ENCODE data around the gene CDC42BPA. TPM values are rescaled to one million over a fixed set of nuclear protein-coding genes. Genes with fewer than 3 reads are reported as not detected.

The CDC42BPA gene
- polyA plus RNA-seq, 1 donor (not counting 4 experiments of a cell fraction or from before 2014, with no cell fraction given), result 9.2 TPM

- DNase-seq (ENCODE audit: low read depth, low spot score) (no peak), FAIRE-seq (no peak)
- Histone ChIP-seq H3K27ac (ENCODE audit: control insufficient read depth, insufficient read depth, low read length) (no peak overlapping the region), H3K9me1 (ENCODE audit: control insufficient read depth, extremely low read depth, insufficient read depth, low read length) (no peaks in the 10 kb centered on the region), H3K9ac (ENCODE audit: control insufficient read depth, extremely low read depth, insufficient read depth, low read length) (no peak overlapping the region), H3K4me1 (ENCODE audit: control insufficient read depth, extremely low read depth, insufficient read depth, low read length) (peaks cover 3% of the 10 kb centered on the region), H3K9me3 (ENCODE audit: control insufficient read depth, low read depth, low read length) (no peaks in the 10 kb centered on the region), H3K79me2 (ENCODE audit: control insufficient read depth, insufficient read depth, low read length) (peaks cover 7% of the 10 kb centered on the region), H3K4me3 (ENCODE audit: control insufficient read depth in 2 of 3, extremely low read depth in 1 of 3, insufficient read depth in 2 of 3, low read depth in 1 of 3, low read length in 3 of 3) (no peak overlapping the region), H4K20me1 (ENCODE audit: control insufficient read depth, extremely low read depth, insufficient read depth, low read length) (peaks cover 3% of the 10 kb centered on the region), H3K4me2 (ENCODE audit: control insufficient read depth, extremely low read depth, insufficient read depth, low read depth, low read length) (no peak overlapping the region), H3K27me3 (ENCODE audit: control insufficient read depth, extremely low read depth, insufficient read depth, low read length) (no peaks in the 10 kb centered on the region), H3K36me3 (ENCODE audit: control insufficient read depth in 2 of 2, extremely low read depth in 1 of 2, insufficient read depth in 2 of 2, low read length in 2 of 2) (peaks cover 2 to 5% of the 10 kb centered on the region in 2 experiments), H2AFZ (ENCODE audit: control insufficient read depth, low read length) (no peak overlapping the region)
- no peak for TF ChIP-seq EZH2 (IDR thresholded peaks at IDR 0.05; ENCODE audit: low read length)
- no peak for TF ChIP-seq CTCF (optimal IDR thresholded peaks at IDR 0.05 in 1 of 3, IDR thresholded peaks at IDR 0.05 in 1 of 3, conservative IDR thresholded peaks at IDR 0.05 in 1 of 3; ENCODE audit: extremely low read depth in 1 of 3, insufficient read depth in 2 of 3, low read length in 3 of 3)
- dilution Hi-C loops (cut with MboI; ENCODE audit: extremely low pct_ligation_motif_present, low sequenced_read_pairs), result no loop called here
These were observed 106.1 kb downstream of the CDC42BPA start for GRCh38 chr1:227212164-227212563.

- peaks cover 3% of the 10 kb centered on the region for H4K20me1 ChIP-seq (ENCODE audit: control insufficient read depth, extremely low read depth, insufficient read depth, low read length)
- no peak overlapping the region for H3K9ac ChIP-seq (ENCODE audit: control insufficient read depth, extremely low read depth, insufficient read depth, low read length)
- peaks cover 2 to 5% of the 10 kb centered on the region in 2 experiments for H3K36me3 ChIP-seq (ENCODE audit: control insufficient read depth in 2 of 2, extremely low read depth in 1 of 2, insufficient read depth in 2 of 2, low read length in 2 of 2)
- H3K4me1 ChIP-seq (ENCODE audit: control insufficient read depth, extremely low read depth, insufficient read depth, low read length), result peaks cover 3% of the 10 kb centered on the region
- H3K9me3 ChIP-seq (ENCODE audit: control insufficient read depth, low read depth, low read length), result no peaks in the 10 kb centered on the region
- no peak overlapping the region for H2AFZ ChIP-seq (ENCODE audit: control insufficient read depth, low read length)
- DNase-seq (ENCODE audit: low read depth, low spot score) (no peak), FAIRE-seq (no peak)
- no peak overlapping the region for H3K27ac ChIP-seq (ENCODE audit: control insufficient read depth, insufficient read depth, low read length)
- TF ChIP-seq EZH2 (IDR thresholded peaks at IDR 0.05; ENCODE audit: low read length) (no peak), CTCF (optimal IDR thresholded peaks at IDR 0.05 in 1 of 3, IDR thresholded peaks at IDR 0.05 in 1 of 3, conservative IDR thresholded peaks at IDR 0.05 in 1 of 3; ENCODE audit: extremely low read depth in 1 of 3, insufficient read depth in 2 of 3, low read length in 3 of 3) (no peak)
- H3K79me2 ChIP-seq (ENCODE audit: control insufficient read depth, insufficient read depth, low read length), result peaks cover 7% of the 10 kb centered on the region
- no peak overlapping the region for H3K4me2 ChIP-seq (ENCODE audit: control insufficient read depth, extremely low read depth, insufficient read depth, low read depth, low read length)
- H3K27me3 ChIP-seq (ENCODE audit: control insufficient read depth, extremely low read depth, insufficient read depth, low read length), result no peaks in the 10 kb centered on the region
- H3K9me1 ChIP-seq (ENCODE audit: control insufficient read depth, extremely low read depth, insufficient read depth, low read length), result no peaks in the 10 kb centered on the region
- H3K4me3 ChIP-seq (ENCODE audit: control insufficient read depth in 2 of 3, extremely low read depth in 1 of 3, insufficient read depth in 2 of 3, low read depth in 1 of 3, low read length in 3 of 3), result no peak overlapping the region
- dilution Hi-C loops (cut with MboI; ENCODE audit: extremely low pct_ligation_motif_present, low sequenced_read_pairs), result no loop called here
These were observed 107.7 kb downstream of the CDC42BPA start for GRCh38 chr1:227210604-227211003.
